ENCODE data around the gene RHOB. TPM values are rescaled to one million over a fixed set of nuclear protein-coding genes. Genes with fewer than 3 reads are reported as not detected.

The RHOB gene
- total and polyA plus RNA-seq, 2 of the 13 experiments (the other 11 are each of a cell fraction or from before 2014, with no cell fraction given), result 192 to 268 TPM

- TF ChIP-seq ZNF597 (CRISPR knock-in tag; IDR thresholded peaks at IDR 0.05) (no peak), SP2 (CRISPR knock-in tag; IDR thresholded peaks at IDR 0.05) (no peak), KLF12 (CRISPR knock-in tag; IDR thresholded peaks at IDR 0.05; ENCODE audit: borderline replicate concordance) (0 out of 2 replicates have a peak, but pooled peaks have one; percentile 26), ISL2 (CRISPR knock-in tag; IDR thresholded peaks at IDR 0.05) (0 out of 2 replicates have a peak, but pooled peaks have one; percentile 26), ISX (CRISPR knock-in tag; conservative IDR thresholded peaks at IDR 0.05) (no peak), SRSF1 (optimal IDR thresholded peaks at IDR 0.05; ENCODE audit: low read depth, low read length) (no peak), BCLAF1 (IDR thresholded peaks at IDR 0.05) (no peak), POGZ (CRISPR knock-in tag; IDR thresholded peaks at IDR 0.05) (no peak), ZGPAT (CRISPR knock-in tag; IDR thresholded peaks at IDR 0.05) (no peak), ZNF33A (CRISPR knock-in tag; IDR thresholded peaks at IDR 0.05; ENCODE audit: borderline replicate concordance) (no peak; the same call in 1 of the 2 replicates), ZNF276 (CRISPR knock-in tag; IDR thresholded peaks at IDR 0.05; ENCODE audit: low read depth) (no peak), CREB1 (IDR thresholded peaks at IDR 0.05) (no peak), CREB1 (CRISPR knock-in tag; IDR thresholded peaks at IDR 0.05) (0 out of 2 replicates have a peak, but pooled peaks have one; percentile 14), NR1H2 (CRISPR knock-in tag; IDR thresholded peaks at IDR 0.05; ENCODE audit: borderline replicate concordance, low read depth) (no peak), SRF (IDR thresholded peaks at IDR 0.05; ENCODE audit: low read depth, low read length) (no peak), ZNF569 (CRISPR knock-in tag; IDR thresholded peaks at IDR 0.05; ENCODE audit: borderline replicate concordance) (no peak), UBTF (CRISPR knock-in tag; IDR thresholded peaks at IDR 0.05) (peak; percentile 43; the same call in 1 of the 2 replicates), YY1 (IDR thresholded peaks at IDR 0.05; ENCODE audit: insufficient read depth, insufficient replicate concordance, low read depth, low read length) (no peak), ZNF292 (CRISPR knock-in tag; IDR thresholded peaks at IDR 0.05; ENCODE audit: borderline replicate concordance, low read depth) (no peak), ZFP36L2 (CRISPR knock-in tag; IDR thresholded peaks at IDR 0.05) (no peak), SSRP1 (CRISPR knock-in tag; IDR thresholded peaks at IDR 0.05) (no peak), ZNF841 (CRISPR knock-in tag; IDR thresholded peaks at IDR 0.05; ENCODE audit: borderline replicate concordance) (peak; percentile 11; the same call in 1 of the 2 replicates)
Observed at GRCh38 chr2:20448977-20449306, 2.1 kb downstream of the RHOB start (continued).
